T1000 (cell line): ENCODE results near the gene TIMM50.

ENCODE experiments used
- DNase-seq: peaks from one replicate; lab custom pipeline; 2025; ENCODE audit warnings: mixed read lengths; lab: John Stamatoyannopoulos, UW

The TIMM50 gene

GRCh38 chr19:39533003-39533512 lies 52.4 kb downstream of the TIMM50 start:
- DNase-seq: no peak

GRCh38 chr19:39533791-39534190 lies 53.2 kb downstream of the TIMM50 start:
- DNase-seq: no peak

- DNase-seq: no peak
Measured at GRCh38 chr19:39539165-39539517, 58.5 kb downstream of the TIMM50 start.

GRCh38 chr19:39539518-39540332 lies 59.1 kb downstream of the TIMM50 start, which contains the start of gene EID2:
Gene EID2 (minus strand): TSS chr19:39540161. CDS start chr19:39540079, 82 bp downstream.
- peak; percentile 93 for DNase-seq

GRCh38 chr19:39540333-39540673 lies 59.7 kb downstream of the TIMM50 start:
- no peak for DNase-seq
